Stimulated activated CD4-positive, alpha-beta T cell treated with anti-CD3 and anti-CD28 coated beads, Interleukin-12 subunit alpha, Interleukin-12 subunit beta, amount 100 ng/mL, for 24 hours (primary cell): ENCODE measurements around the gene HEPACAM2.

ENCODE experiments used
- DNase-seq, 2 experiments: peaks; one replicate each; pipeline ENCODE4 v3.0.0-alpha.2; 2020; ENCODE audit warnings: low read depth in 2 of 2

The HEPACAM2 gene

GRCh38 chr7:93226310-93226709 lies at the start of gene HEPACAM2:
HEPACAM2 (minus strand) TSS chr7:93226469.
- DNase-seq = no peak

- DNase-seq = no peak
These were observed 39.0 kb upstream of the HEPACAM2 start for GRCh38 chr7:93265220-93265619.

GRCh38 chr7:93262535-93262934 lies 36.3 kb upstream of the HEPACAM2 start:
- no peak for DNase-seq

- no peak for DNase-seq
These were observed 32.4 kb upstream of the HEPACAM2 start for GRCh38 chr7:93258661-93259060.

GRCh38 chr7:93249491-93250148 lies 23.4 kb upstream of the HEPACAM2 start:
- no peak for DNase-seq

- no peak for DNase-seq
These were observed 19.5 kb upstream of the HEPACAM2 start for GRCh38 chr7:93245525-93246432.

- no peak for DNase-seq
These were observed 15.8 kb upstream of the HEPACAM2 start for GRCh38 chr7:93242106-93242505.

GRCh38 chr7:93239824-93240223 lies 13.6 kb upstream of the HEPACAM2 start:
- DNase-seq = no peak

- no peak for DNase-seq
These were observed 12.5 kb upstream of the HEPACAM2 start for GRCh38 chr7:93238748-93239147.

GRCh38 chr7:93238131-93238530 lies 11.9 kb upstream of the HEPACAM2 start:
- DNase-seq = no peak

GRCh38 chr7:93235541-93235940 lies 9.3 kb upstream of the HEPACAM2 start:
- DNase-seq = no peak

- DNase-seq = no peak
These were observed 6.4 kb upstream of the HEPACAM2 start for GRCh38 chr7:93232673-93233018.

- DNase-seq = peak; percentile 82 to 85
These were observed 5.8 kb upstream of the HEPACAM2 start, which contains the start of gene VPS50 for GRCh38 chr7:93231799-93232672. VPS50 (plus strand) TSS chr7:93232366; CDS start chr7:93232468, 102 bp downstream.

GRCh38 chr7:93231259-93231658 lies 5.0 kb upstream of the HEPACAM2 start:
- no peak for DNase-seq

- no peak for DNase-seq
These were observed 2.0 kb upstream of the HEPACAM2 start for GRCh38 chr7:93228302-93228701.

GRCh38 chr7:93219868-93220267 lies 6.4 kb downstream of the HEPACAM2 start:
- no peak for DNase-seq

- DNase-seq = no peak
These were observed 7.1 kb downstream of the HEPACAM2 start for GRCh38 chr7:93218997-93219827.

GRCh38 chr7:93212881-93213280 lies 13.4 kb downstream of the HEPACAM2 start:
- DNase-seq = no peak

GRCh38 chr7:93211228-93211818 lies 14.9 kb downstream of the HEPACAM2 start:
- DNase-seq = no peak

- DNase-seq = no peak
These were observed 21.2 kb downstream of the HEPACAM2 start for GRCh38 chr7:93205046-93205445.

- DNase-seq = no peak
These were observed 22.8 kb downstream of the HEPACAM2 start for GRCh38 chr7:93203496-93203895.
